Heart left ventricle (tissue), 16 donors: ENCODE measurements around the gene CLEC4M. TPM values are rescaled to one million over a fixed set of nuclear protein-coding genes. Genes with fewer than 3 reads are reported as not detected.
"Not testable (repeated sequence)": the region's sequence is repeated elsewhere in the genome, so short reads cannot be mapped to it uniquely, and the experiment has no call there.

Experiments used
- ATAC-seq, 4 donors: fragments of 200-7000 bp; cut with Tn5 transposase; one replicate each; pipeline ENCODE4 v1.9.1; 2020 to 2022; ENCODE audit warnings: moderate library complexity in 4 of 4, mild to moderate bottlenecking in 3 of 4, moderate number of reproducible peaks in 1 of 4
- DNase-seq, 5 donors: peaks; one replicate each; pipeline ENCODE4 v3.0.0-alpha.2; 2020
- H3K27ac ChIP-seq, 12 donors: fragments of 200-600 bp; sonication (generic) in 4 of 12; one replicate each; pipeline versions ENCODE4 v1.5.0 to v1.8.0; 2016 to 2022; ENCODE audit warnings: mild to moderate bottlenecking in 2 of 12
- H3K27me3 ChIP-seq, 9 donors: fragments of 200-600 bp; sonication (generic) in 2 of 9; one replicate each; pipeline versions ENCODE4 v1.5.1 to v1.8.0; 2016 to 2022; ENCODE audit warnings: mild to moderate bottlenecking in 3 of 9
- H3K36me3 ChIP-seq, 9 donors: fragments of 200-600 bp; sonication (generic) in 2 of 9; one replicate each; pipeline versions ENCODE4 v1.5.0 to v1.8.0; 2018 to 2022; ENCODE audit warnings: mild to moderate bottlenecking in 2 of 9
- H3K4me1 ChIP-seq, 12 donors: fragments of 200-600 bp; sonication (generic) in 4 of 12; one replicate each; pipeline versions ENCODE4 v1.5.0 to v1.8.0; 2016 to 2022; ENCODE audit warnings: mild to moderate bottlenecking in 3 of 12
- H3K4me3 ChIP-seq, 12 donors: fragments of 200-600 bp; sonication (generic) in 4 of 12; one replicate each; pipeline versions ENCODE4 v1.5.0 to v1.8.0; 2017 to 2022; ENCODE audit warnings: mild to moderate bottlenecking in 9 of 12, moderate library complexity in 4 of 12
- H3K9me3 ChIP-seq, 12 donors: fragments of 200-600 bp; sonication (generic) in 4 of 12; one replicate each; pipeline versions ENCODE4 v1.5.0 to v1.8.0; 2016 to 2022; ENCODE audit warnings: mild to moderate bottlenecking in 1 of 12
- POLR2A ChIP-seq, 2 donors: fragments of 450-650 bp; IDR thresholded peaks; one replicate each; pipeline ENCODE4 v1.6.1; 2017; ENCODE audit warnings: antibody characterized with exemption in 2 of 2, mild to moderate bottlenecking in 2 of 2, moderate library complexity in 2 of 2
- WGBS, 4 donors: extraction: QIAGEN DNeasy Blood & Tissue Kit in 2 of 4; methylation state at CpG; one replicate each; pipeline versions ENCODE4 v1.1.5 to v1.1.7; 2013 to 2018; 5-methylcytosine and 5-hydroxymethylcytosine counted together
- intact Hi-C, 10 donors: fragments of 100-400 bp; cut with DNase I; formaldehyde crosslinking; loops; one replicate each; pipeline versions ENCODE4 v1.11.1 to v1.14.2; 2022
- polyA plus RNA-seq, 2 donors: library from polyadenylated mRNA; stranded (reverse); fragments of 200-250 nt; gene quantifications; one replicate each; pipeline ENCODE4 v1.2.3, GENCODE V29; 2013
- total RNA-seq, 9 donors: library from RNA; depleted of rRNA in 2 of 9; stranded (reverse); fragments of >200 nt in 2 of 9; fragmentation: NEBNext Ultra II Directional in 3 of 9; extraction: Animal tissue kit (Norgen Biotek cat#: 25700) in 3 of 9; gene quantifications; one replicate each; pipeline versions ENCODE4 v1.1.0 to v1.2.4, GENCODE V29; 2016 to 2023
- TF ChIP-seq, protein P1 (sequence below), 12 donors: fragments of 200-600 bp; sonication (generic) in 4 of 12; IDR thresholded peaks; one replicate each; pipeline versions ENCODE4 v1.5.0 to v1.8.0; 2018 to 2022; ENCODE audit warnings: antibody characterized with exemption in 12 of 12, mild to moderate bottlenecking in 5 of 12
- donor health status: ischemic (EF 13 %, LVEDD 7.1; RV severe dilation, severe dysfunction).
- donor health status: healthy with polysubstance abuse.
- donor health status: DM: no; HTN: yes; CAD: no.
- donor health status: DM: no; HTN: no; CAD: no.
- donor health status: ischemic (EF 25% LVEDD 6.9; RV normal size, moderate dysfunction).
- donor health status: ischemic (EF 25% LVEDD 5.7; RV mildly dilated, moderate dysfunction).
- donor health status: healthy.
- donor health status: DM: yes; HTN: yes; CAD: no.
- donor health status: ischemic (EF 35%, LVEDD 5.7; RV mildly dilated, moderate dysfunction).
- donor health status: nonischemic (EF 11% LVEDD 7.7; RV severe dilation, severe dysfunction).
- donor health status: DM: yes; HTN: yes; CAD: no.
- donor health status: PGD.
- donor health status: ischemic (EF 29% LVEDD 5.4; RV normal size, mild dysfunction).
- donor health status: nonischemic (EF 23%, LVEDD 6.1; RV moderate dilation, normal function).

CLEC4M gene
- total and polyA plus RNA-seq, 11 donors, result not detected

DNA sequence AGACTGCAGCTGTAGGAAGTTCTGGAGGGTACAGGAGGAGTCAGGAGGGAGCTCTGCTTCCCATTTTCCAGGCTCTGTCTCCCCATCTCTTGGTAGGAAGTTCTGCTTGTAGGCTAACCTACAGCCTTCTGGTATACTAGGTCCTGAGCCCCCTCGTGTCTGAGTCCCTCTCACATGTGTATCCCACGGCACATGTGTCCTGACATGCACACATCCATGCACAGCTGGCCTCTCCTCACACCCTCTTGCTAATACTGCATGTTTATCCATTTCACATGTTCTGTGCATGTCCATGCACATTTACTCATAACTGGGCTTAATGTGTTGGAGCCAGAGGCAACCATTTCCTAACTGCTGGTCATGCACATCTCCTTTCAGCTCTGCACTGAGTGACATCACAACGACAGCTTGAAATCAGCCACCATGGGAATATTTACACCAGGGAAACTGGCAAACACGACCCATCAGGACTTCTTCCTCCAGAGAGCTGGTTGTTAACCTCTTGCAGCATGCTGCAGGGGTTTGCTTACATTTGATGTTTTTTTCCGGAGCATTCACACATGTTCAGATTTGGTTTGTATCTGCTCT, 18.8 kb upstream of the CLEC4M start:
- Histone ChIP-seq H3K9me3 (peaks cover 0 to 4% (median 0%) of the 10 kb centered on the region in 12 donors), H3K4me3 (peak overlapping the region in 1 of 12 donors; percentile 16), H3K36me3 (no peaks in the 10 kb centered on the region), H3K4me1 (peaks cover 0 to 5% (median 0%) of the 10 kb centered on the region in 12 donors), H3K27me3 (peaks cover 0 to 28% (median 0%) of the 10 kb centered on the region in 9 donors), H3K27ac (no peak overlapping the region)
- intact Hi-C loops, result no loop called here
- 63 to 71% (median 67%) methylated on average over 5 of the region's 5 CpGs for WGBS, 4 donors
- DNase-seq (no peak), ATAC-seq (no peak)
- TF ChIP-seq POLR2A (IDR thresholded peaks at IDR 0.05), result no peak
- TF ChIP-seq, protein P1, sequence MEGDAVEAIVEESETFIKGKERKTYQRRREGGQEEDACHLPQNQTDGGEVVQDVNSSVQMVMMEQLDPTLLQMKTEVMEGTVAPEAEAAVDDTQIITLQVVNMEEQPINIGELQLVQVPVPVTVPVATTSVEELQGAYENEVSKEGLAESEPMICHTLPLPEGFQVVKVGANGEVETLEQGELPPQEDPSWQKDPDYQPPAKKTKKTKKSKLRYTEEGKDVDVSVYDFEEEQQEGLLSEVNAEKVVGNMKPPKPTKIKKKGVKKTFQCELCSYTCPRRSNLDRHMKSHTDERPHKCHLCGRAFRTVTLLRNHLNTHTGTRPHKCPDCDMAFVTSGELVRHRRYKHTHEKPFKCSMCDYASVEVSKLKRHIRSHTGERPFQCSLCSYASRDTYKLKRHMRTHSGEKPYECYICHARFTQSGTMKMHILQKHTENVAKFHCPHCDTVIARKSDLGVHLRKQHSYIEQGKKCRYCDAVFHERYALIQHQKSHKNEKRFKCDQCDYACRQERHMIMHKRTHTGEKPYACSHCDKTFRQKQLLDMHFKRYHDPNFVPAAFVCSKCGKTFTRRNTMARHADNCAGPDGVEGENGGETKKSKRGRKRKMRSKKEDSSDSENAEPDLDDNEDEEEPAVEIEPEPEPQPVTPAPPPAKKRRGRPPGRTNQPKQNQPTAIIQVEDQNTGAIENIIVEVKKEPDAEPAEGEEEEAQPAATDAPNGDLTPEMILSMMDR (IDR thresholded peaks at IDR 0.05), result no peak

DNA sequence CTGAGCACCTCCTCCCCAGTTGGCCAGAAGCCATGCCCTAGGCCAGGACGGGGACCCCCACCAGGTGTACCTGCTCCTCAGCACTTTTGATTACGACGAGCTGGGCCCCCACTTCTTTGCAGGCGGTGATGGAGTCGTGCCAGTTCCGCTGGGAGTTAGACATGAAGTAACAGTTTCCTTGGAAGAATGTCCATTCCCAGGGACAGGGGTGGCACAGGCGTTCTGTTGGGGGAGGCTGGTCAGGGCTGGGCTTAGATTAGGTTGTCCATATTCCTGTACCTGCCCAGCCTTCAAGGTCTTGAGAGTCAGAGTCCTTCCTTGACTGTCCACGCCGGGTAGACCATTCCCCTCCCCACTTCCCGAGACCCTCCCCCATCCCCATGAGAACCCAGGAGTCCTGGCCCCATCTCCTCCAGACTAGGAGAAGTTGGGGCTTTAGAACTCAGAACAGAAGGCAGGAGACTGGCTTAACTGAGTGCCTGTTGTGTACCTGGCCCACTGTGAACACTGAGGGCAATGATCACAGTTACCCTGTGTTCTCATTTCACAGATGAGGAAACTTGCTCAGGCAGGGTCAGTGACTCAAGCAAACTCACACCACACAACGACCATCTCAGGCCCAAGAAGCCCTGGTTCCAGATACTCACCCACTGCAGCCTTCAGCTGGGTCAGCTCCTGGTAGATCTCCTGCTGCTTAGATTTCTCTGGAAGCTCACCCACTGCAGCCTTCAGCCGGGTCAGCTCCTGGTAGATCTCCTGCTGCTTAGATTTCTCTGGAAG, 18.0 kb upstream of the CLEC4M start:
- no peak for ATAC-seq
- intact Hi-C loops, result no loop called here
- H3K27me3 ChIP-seq, result peaks cover 0 to 30% (median 0%) of the 10 kb centered on the region in 9 donors

DNA sequence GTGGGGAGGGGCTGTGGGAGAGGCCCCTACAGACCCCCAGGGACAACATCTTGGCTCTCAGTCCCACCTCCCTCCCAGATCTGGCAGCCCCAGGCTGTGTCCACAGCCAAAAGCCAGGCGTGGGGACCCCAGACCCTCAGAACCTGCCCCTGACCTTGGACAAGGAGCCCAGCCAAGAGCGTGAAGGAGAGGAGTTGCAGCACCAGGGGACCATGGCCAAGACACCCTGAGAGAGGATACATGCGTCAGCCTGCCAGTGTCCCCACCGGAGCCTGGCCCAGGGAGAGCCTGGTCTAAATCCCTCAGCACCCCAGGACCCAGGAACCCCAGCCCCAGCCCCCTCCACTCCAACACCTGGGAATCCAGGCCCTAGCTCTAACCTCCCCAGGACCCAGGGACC, 16.7 kb upstream of the CLEC4M start:
- 46 to 75% (median 70%) methylated on average over 4 of the region's 4 CpGs for WGBS, 4 donors

More for the DNA sequence above, 18.0 kb upstream of the CLEC4M start:
- H3K4me3 ChIP-seq, result peak overlapping the region in 1 of 12 donors; percentile 16
- no peak for TF ChIP-seq POLR2A (IDR thresholded peaks at IDR 0.05)
- TF ChIP-seq, protein P1 (IDR thresholded peaks at IDR 0.05), result no peak
- no peaks in the 10 kb centered on the region for H3K36me3 ChIP-seq
- peaks cover 0 to 4% (median 0%) of the 10 kb centered on the region in 12 donors for H3K9me3 ChIP-seq
- WGBS, 4 donors, result 76 to 80% (median 78%) methylated on average over 12 of the region's 12 CpGs
- no peak overlapping the region for H3K27ac ChIP-seq
- no peak for DNase-seq
- peaks cover 0 to 2% (median 0%) of the 10 kb centered on the region in 12 donors for H3K4me1 ChIP-seq

DNA sequence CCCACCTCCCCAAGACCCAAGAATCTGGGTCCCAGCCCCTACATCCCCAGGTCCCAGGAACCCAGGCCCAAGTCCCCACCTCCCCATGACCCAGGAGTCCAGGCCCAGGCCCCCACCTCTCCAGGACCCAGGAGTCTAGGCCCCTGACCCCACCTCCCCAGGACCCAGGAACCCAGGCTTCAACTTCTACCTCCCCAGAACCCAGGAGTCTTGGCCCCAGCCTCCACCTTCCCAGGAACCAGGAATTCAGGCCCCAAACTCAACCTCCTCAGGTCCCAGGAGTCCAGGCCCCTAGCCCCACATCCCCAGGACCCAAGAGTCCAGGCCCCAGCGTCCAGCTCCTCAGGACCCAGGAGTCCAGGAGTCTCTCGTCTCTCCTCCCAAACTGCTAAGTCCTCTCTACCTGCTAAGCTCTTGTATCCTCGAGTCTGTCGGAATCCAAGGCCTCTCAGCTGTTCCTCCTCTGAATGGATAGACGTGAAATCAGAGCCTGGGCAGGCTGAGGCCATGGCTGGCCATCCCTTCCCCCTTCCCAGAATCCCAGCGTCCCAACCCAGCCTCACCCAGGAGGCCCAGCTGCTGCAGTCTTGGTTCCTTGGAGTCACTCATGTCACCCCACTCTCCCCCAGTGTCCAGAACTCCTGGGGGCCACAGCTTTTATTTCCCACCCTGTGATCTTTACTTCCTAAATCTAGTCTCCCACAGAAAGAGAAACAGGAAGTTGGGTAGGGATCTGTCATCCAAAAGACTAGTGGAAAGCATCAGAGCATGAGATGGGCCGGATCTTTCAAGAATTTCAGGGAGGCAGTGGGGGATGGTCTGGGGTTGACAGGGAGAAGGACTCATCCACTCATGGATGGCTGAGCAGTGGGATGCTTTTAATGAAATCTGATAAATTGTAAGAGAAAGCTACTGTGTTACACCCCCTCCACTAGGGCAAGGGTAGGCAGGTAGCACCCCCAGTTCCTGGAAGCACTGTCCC, 15.8 kb upstream of the CLEC4M start, which contains the start of gene CD209:
TSS of gene CD209 (minus strand) at position 632 of the 982 bp plus-strand sequence. CDS start at position 609, 23 bp downstream.
- Histone ChIP-seq H3K36me3 (no peaks in the 10 kb centered on the region), H3K27me3 (peaks cover 0 to 30% (median 0%) of the 10 kb centered on the region in 9 donors), H3K4me3 (peak within 1 kb of the TSS in 6 of 12 donors; percentile 12 to 48 (median 24)), H3K4me1 (no peaks in the 10 kb centered on the region), H3K9me3 (peaks cover 0 to 4% (median 0%) of the 10 kb centered on the region in 12 donors), H3K27ac (peak within 1 kb of the TSS in 2 of 12 donors; percentile 17 to 32)
- DNase-seq, result no peak
- 53 to 64% (median 56%) methylated on average over 7 of the region's 7 CpGs for WGBS, 4 donors
- no peak for TF ChIP-seq POLR2A (IDR thresholded peaks at IDR 0.05)
- TF ChIP-seq, protein P1 (IDR thresholded peaks at IDR 0.05), result no peak
- intact Hi-C loops, result no loop called here
- ATAC-seq, result peak in 2 of 4 donors; percentile 24 to 42

More for the DNA sequence above, 16.7 kb upstream of the CLEC4M start:
- H3K9me3 ChIP-seq, DNase-seq, H3K4me1 ChIP-seq, ATAC-seq, H3K27ac ChIP-seq, intact Hi-C loops, H3K36me3 ChIP-seq: not testable (repeated sequence)
- Histone ChIP-seq H3K4me3 (peak overlapping the region in 4 of 12 donors; percentile 4 to 48 (median 20)), H3K27me3 (peaks cover 0 to 30% (median 0%) of the 10 kb centered on the region in 9 donors)
